PC-3 (cell line): Measurements from ENCODE around the gene PADI6. TPM values are rescaled to one million over a fixed set of nuclear protein-coding genes. Genes with fewer than 3 reads are reported as not detected.
"Not testable (repeated sequence)": the region's sequence is repeated elsewhere in the genome, so short reads cannot be mapped to it uniquely, and the experiment has no call there.

Source experiments
- ATAC-seq: fragments of 200-7000 bp; cut with Tn5 transposase; 2 replicates; pipeline ENCODE4 v1.9.1; 2020; ENCODE audit warnings: mild to moderate bottlenecking, moderate library complexity
- BruUV-seq: library from RNA; stranded (reverse); fragments of 400-500 nt; replicated peaks from 2 replicates; lab custom pipeline; 2021; lab: Mats Ljungman, UMichigan
- CTCF ChIA-PET: fragments of 300-600 bp; sonication (Branson Sonifier 250); formaldehyde crosslinking; loops from one replicate; lab custom pipeline; 2022; ENCODE audit warnings: antibody characterized with exemption; lab: Charles Lee
- POLR2A ChIA-PET: fragments of 300-600 bp; sonication (Branson Sonifier 250); formaldehyde crosslinking; loops from one replicate; lab custom pipeline; 2022; ENCODE audit warnings: antibody characterized with exemption; ENCODE audit not compliant: unreplicated experiment; lab: Charles Lee
- DNase-seq: peaks from one replicate; pipeline ENCODE4 v3.0.0-alpha.2; 2015
- H2AFZ ChIP-seq: fragments of 300-600 bp; sonication (generic); 2 replicates; pipeline ENCODE4 v1.6.0; 2016; ENCODE audit warnings: antibody characterized with exemption, low read length
- H3F3A ChIP-seq: fragments of 300-600 bp; sonication (generic); one replicate; pipeline ENCODE4 v1.6.0; 2017; ENCODE audit warnings: antibody characterized with exemption, low read length, control low read depth, mild to moderate bottlenecking; ENCODE audit not compliant: unreplicated experiment
- H3K27ac ChIP-seq: fragments of 300-600 bp; sonication (generic); 2 replicates; pipeline ENCODE4 v1.5.1; 2016; ENCODE audit warnings: mild to moderate bottlenecking, low read length
- H3K27me3 ChIP-seq: fragments of 300-600 bp; sonication (generic); 2 replicates; pipeline ENCODE4 v1.6.1; 2016; ENCODE audit warnings: low read length, mixed read lengths
- H3K36me3 ChIP-seq: fragments of 300-600 bp; sonication (generic); 2 replicates; pipeline ENCODE4 v1.6.1; 2016; ENCODE audit warnings: low read depth, mixed run types, low read length, mixed read lengths
- H3K4me1 ChIP-seq: fragments of 300-600 bp; sonication (generic); 2 replicates; pipeline ENCODE4 v1.5.1; 2016; ENCODE audit warnings: low read length; ENCODE audit not compliant: insufficient read depth
- H3K4me2 ChIP-seq: fragments of 300-600 bp; sonication (generic); 2 replicates; pipeline ENCODE4 v1.6.0; 2016; ENCODE audit warnings: low read length
- H3K4me3 ChIP-seq: fragments of 300-600 bp; sonication (generic); 2 replicates; pipeline ENCODE4 v1.5.1; 2016; ENCODE audit warnings: mild to moderate bottlenecking, low read length, mixed read lengths
- H3K79me2 ChIP-seq: fragments of 300-600 bp; sonication (generic); 2 replicates; pipeline ENCODE4 v1.6.1; 2017; ENCODE audit warnings: low read length, mixed read lengths
- H3K9ac ChIP-seq: fragments of 300-600 bp; sonication (generic); 2 replicates; pipeline ENCODE4 v1.6.0; 2016; ENCODE audit warnings: mild to moderate bottlenecking, low read length
- H3K9me2 ChIP-seq: fragments of 300-600 bp; sonication (generic); replicated peaks from 2 replicates; pipeline ENCODE4 v1.6.1; 2016; ENCODE audit warnings: mixed run types, low read length, mixed read lengths
- H3K9me3 ChIP-seq: fragments of 300-600 bp; sonication (generic); 2 replicates; pipeline ENCODE4 v1.6.1; 2016; ENCODE audit warnings: low read length, mixed read lengths
- H4K20me1 ChIP-seq: fragments of 300-600 bp; sonication (generic); 2 replicates; pipeline ENCODE4 v1.6.1; 2016; ENCODE audit warnings: low read length, mixed read lengths
- EZH2 ChIP-seq: fragments of 300-600 bp; sonication (generic); IDR thresholded peaks from one replicate; pipeline ENCODE4 v1.6.1; 2017; ENCODE audit warnings: antibody characterized with exemption, mild to moderate bottlenecking, low read length; ENCODE audit not compliant: unreplicated experiment
- EZH2phosphoT487 ChIP-seq: fragments of 300-600 bp; sonication (generic); IDR thresholded peaks from 2 replicates; pipeline ENCODE4 v1.6.1; 2018; ENCODE audit warnings: mild to moderate bottlenecking, antibody characterized with exemption, low read length, borderline replicate concordance
- intact Hi-C: fragments of 100-400 bp; cut with micrococcal nuclease; formaldehyde crosslinking; loops from 2 replicates; pipeline ENCODE4 v1.9.0; 2023
- total RNA-seq: library from RNA; depleted of rRNA; stranded (reverse); fragments of >200 nt; gene quantifications from 2 replicates; pipeline ENCODE4 v1.2.3, GENCODE V29; 2014
- TF ChIP-seq, protein P1 (sequence below): fragments of 300-600 bp; sonication (generic); conservative IDR thresholded peaks from 2 replicates; pipeline ENCODE4 v1.5.1; 2017; ENCODE audit warnings: antibody characterized with exemption, low read depth, mild to moderate bottlenecking, low read length

PADI6 gene
- total RNA-seq, 1 experiment from 2014 or later, result not detected

- POLR2A ChIA-PET, result no interaction called here
- CTCF ChIA-PET, result interaction anchor here (0.6 kb wide), 1 partner anchor 62 kb away, joined by 6 read pairs; no protein-coding TSS in a partner anchor
- intact Hi-C loops, result no loop called here
These were observed 30.0 kb upstream of the PADI6 start for GRCh38 chr1:17342014-17342441.

DNA sequence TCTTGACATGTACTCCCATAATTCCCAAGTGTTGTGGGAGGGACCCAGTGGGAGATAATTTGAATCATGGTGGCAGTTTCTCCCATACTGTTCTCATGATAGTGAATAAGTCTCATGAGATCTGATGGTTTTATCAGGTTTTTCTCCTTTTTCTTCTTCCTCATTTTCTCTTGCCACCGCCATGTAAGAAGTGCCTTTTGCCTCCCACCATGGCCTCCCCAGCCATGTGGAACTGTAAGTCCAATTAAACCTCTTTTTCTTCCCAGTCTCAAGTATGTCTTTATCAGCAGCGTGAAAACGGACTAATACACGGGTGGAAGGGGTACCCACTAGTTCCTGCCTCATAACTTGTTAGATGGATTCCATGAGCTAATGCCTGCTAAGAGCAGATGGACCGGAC, 26.5 kb upstream of the PADI6 start:
- H3K4me3 ChIP-seq, H3K9me3 ChIP-seq, H3K9me2 ChIP-seq, H4K20me1 ChIP-seq, H2AFZ ChIP-seq, intact Hi-C loops, H3K36me3 ChIP-seq, H3K27ac ChIP-seq, H3K79me2 ChIP-seq, POLR2A ChIA-PET, H3F3A ChIP-seq, BruUV-seq, ATAC-seq, DNase-seq, H3K9ac ChIP-seq, H3K4me2 ChIP-seq, H3K27me3 ChIP-seq, CTCF ChIA-PET: not testable (repeated sequence)
- peaks cover 20% of the 10 kb centered on the region for H3K4me1 ChIP-seq

More at GRCh38 chr1:17342014-17342441, 30.0 kb upstream of the PADI6 start:
- Histone ChIP-seq H4K20me1 (no peaks in the 10 kb centered on the region), H3K27ac (no peak overlapping the region), H3F3A (no peaks in the 10 kb centered on the region), H2AFZ (no peak overlapping the region), H3K4me3 (no peak overlapping the region), H3K4me2 (no peak overlapping the region), H3K9me2 (no peaks in the 10 kb centered on the region), H3K9ac (no peak overlapping the region), H3K79me2 (no peaks in the 10 kb centered on the region), H3K27me3 (no peaks in the 10 kb centered on the region), H3K36me3 (no peaks in the 10 kb centered on the region), H3K9me3 (no peaks in the 10 kb centered on the region), H3K4me1 (peaks cover 4% of the 10 kb centered on the region; the same call in 1 of the 2 replicates)
- no peak for TF ChIP-seq EZH2
- no peak for TF ChIP-seq EZH2phosphoT487
- TF ChIP-seq, protein P1, sequence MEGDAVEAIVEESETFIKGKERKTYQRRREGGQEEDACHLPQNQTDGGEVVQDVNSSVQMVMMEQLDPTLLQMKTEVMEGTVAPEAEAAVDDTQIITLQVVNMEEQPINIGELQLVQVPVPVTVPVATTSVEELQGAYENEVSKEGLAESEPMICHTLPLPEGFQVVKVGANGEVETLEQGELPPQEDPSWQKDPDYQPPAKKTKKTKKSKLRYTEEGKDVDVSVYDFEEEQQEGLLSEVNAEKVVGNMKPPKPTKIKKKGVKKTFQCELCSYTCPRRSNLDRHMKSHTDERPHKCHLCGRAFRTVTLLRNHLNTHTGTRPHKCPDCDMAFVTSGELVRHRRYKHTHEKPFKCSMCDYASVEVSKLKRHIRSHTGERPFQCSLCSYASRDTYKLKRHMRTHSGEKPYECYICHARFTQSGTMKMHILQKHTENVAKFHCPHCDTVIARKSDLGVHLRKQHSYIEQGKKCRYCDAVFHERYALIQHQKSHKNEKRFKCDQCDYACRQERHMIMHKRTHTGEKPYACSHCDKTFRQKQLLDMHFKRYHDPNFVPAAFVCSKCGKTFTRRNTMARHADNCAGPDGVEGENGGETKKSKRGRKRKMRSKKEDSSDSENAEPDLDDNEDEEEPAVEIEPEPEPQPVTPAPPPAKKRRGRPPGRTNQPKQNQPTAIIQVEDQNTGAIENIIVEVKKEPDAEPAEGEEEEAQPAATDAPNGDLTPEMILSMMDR, result no peak
- no peak for ATAC-seq
- BruUV-seq, result no TSS peak
- no peak for DNase-seq

DNA sequence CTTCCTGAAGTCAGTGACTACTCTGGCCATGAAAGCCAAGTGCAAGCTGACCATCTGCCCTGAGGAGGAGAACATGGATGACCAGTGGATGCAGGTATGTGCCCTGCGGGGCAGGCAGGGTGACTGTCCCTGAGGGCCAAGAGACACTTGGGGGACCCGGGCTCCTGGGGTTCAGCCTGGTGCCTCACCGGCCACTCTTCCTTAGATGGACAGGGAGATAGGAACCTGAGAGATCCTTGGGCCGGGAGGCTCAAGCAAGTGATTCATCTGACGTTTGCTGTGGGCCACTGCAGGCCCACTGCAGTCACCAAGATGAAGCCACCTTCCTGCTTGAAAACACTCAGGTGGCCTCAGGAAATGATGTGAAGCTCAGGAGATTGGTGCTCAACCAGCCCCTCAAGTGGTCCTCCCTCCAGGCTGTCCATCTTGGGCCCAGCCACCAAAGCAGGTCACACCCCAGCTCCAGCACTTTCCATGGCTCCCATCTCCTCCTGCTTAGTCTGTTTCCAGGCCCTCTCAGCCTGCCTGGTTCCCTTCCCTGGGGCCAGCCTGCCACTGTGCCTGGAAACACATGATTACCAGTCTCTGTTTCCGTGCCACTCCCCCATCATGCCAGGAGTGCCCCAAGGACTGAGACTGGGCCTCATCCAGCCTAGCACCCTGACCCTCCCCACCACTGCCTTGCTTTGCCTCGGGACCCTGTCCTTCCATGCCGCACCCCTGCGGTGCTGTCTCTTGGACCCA, 25.8 kb upstream of the PADI6 start:
- POLR2A ChIA-PET, result no interaction called here
- no peak overlapping the region for H3K4me2 ChIP-seq
- no peak overlapping the region for H2AFZ ChIP-seq
- no peaks in the 10 kb centered on the region for H3K36me3 ChIP-seq
- TF ChIP-seq, protein P1, result no peak
- TF ChIP-seq EZH2, result no peak
- no peak for TF ChIP-seq EZH2phosphoT487
- H3F3A ChIP-seq, result no peaks in the 10 kb centered on the region
- H3K4me3 ChIP-seq, result no peak overlapping the region
- H3K27me3 ChIP-seq, result no peaks in the 10 kb centered on the region
- no peaks in the 10 kb centered on the region for H3K79me2 ChIP-seq
- H3K9me3 ChIP-seq, result no peaks in the 10 kb centered on the region
- H3K27ac ChIP-seq, result no peak overlapping the region
- no peaks in the 10 kb centered on the region for H3K9me2 ChIP-seq
- CTCF ChIA-PET, result no interaction called here
- ATAC-seq (no peak), DNase-seq (no peak)
- H3K9ac ChIP-seq, result no peak overlapping the region
- H3K4me1 ChIP-seq, result peaks cover 20% of the 10 kb centered on the region
- H4K20me1 ChIP-seq, result no peaks in the 10 kb centered on the region
- no TSS peak for BruUV-seq
- intact Hi-C loops, result no loop called here
